Measurements from ENCODE around the gene OR2AE1.

The OR2AE1 gene

GRCh38 chr7:99837649-99838361 lies 39.0 kb downstream of the OR2AE1 start:
- Mint-ChIP-seq H3K9me3 (no peaks in the 10 kb centered on the region), H3K27ac (no peak overlapping the region), H3K4me3 (no peak overlapping the region), H3K4me1 (peaks cover 8% of the 10 kb centered on the region), H3K27me3 (peaks cover 10% of the 10 kb centered on the region), H3K36me3 (no peaks in the 10 kb centered on the region)
- peak; percentile 53 for ATAC-seq

- Mint-ChIP-seq H3K27me3 (peaks cover 11% of the 10 kb centered on the region), H3K36me3 (no peaks in the 10 kb centered on the region), H3K4me1 (peaks cover 8% of the 10 kb centered on the region), H3K9me3 (no peaks in the 10 kb centered on the region), H3K27ac (no peak overlapping the region), H3K4me3 (no peak overlapping the region)
- ATAC-seq, result no peak
Observed at GRCh38 chr7:99835189-99835588, 41.6 kb downstream of the OR2AE1 start.

- Mint-ChIP-seq H3K4me1 (peaks cover 8% of the 10 kb centered on the region), H3K27me3 (peaks cover 11% of the 10 kb centered on the region), H3K27ac (no peak overlapping the region), H3K36me3 (no peaks in the 10 kb centered on the region), H3K4me3 (no peak overlapping the region), H3K9me3 (no peaks in the 10 kb centered on the region)
- no peak for ATAC-seq
Observed at GRCh38 chr7:99834382-99834781, 42.5 kb downstream of the OR2AE1 start.

DNA sequence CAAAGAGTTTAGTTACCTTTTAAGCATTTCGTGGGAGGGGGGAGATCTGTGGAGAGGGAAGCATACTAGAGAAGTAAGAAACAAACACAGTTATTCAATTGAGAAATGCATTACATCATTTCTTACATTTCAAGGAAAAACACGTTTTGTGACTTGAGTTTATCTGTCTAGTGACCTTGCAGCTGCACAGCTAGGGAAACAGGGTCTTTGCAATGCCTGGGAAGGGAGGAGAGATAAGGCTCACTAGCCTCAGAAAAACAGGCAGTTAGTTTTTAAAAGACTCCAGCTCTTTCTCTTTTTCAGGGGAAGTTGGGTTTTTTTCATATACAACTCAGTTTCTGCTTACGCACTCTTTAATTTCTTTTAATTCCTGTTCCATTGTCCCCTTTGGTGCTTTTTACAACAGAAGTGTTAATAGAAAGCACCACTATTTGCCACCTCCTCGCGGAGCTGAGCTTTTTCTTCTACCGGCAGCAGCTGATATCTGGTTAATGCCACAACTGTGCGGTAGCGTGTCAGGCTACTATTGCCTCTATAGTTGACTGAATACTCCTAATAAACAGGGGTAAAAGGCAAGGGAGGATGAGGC lies 43.5 kb downstream of the OR2AE1 start:
- Mint-ChIP-seq H3K9me3 (no peaks in the 10 kb centered on the region), H3K36me3 (no peaks in the 10 kb centered on the region), H3K4me1 (peaks cover 8% of the 10 kb centered on the region), H3K27me3 (peaks cover 11% of the 10 kb centered on the region), H3K4me3 (no peak overlapping the region), H3K27ac (no peak overlapping the region)
- no peak for ATAC-seq

DNA sequence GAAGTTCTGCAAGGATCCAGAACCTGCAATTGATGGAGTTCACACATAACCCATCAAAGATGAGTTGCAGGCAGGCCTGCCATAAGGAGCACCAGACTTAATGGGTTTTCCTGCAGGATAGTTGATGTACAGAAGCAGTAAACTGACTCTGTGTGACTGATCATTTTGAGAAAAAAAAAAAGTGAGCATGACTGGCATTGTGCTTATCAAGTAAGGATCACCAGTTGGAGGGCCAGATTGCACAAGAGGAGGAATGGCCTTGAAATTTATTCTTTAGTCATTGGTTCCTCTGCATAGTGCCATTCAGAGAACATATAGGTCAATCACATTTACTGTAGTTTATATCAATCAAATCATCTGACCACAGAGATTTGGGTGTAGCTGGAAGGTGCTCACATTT lies 45.2 kb downstream of the OR2AE1 start:
- Mint-ChIP-seq H3K4me1 (no peaks in the 10 kb centered on the region), H3K27ac (no peak overlapping the region), H3K27me3 (peaks cover 11% of the 10 kb centered on the region), H3K36me3 (no peaks in the 10 kb centered on the region), H3K9me3 (no peaks in the 10 kb centered on the region), H3K4me3 (no peak overlapping the region)
- no peak for ATAC-seq

- Mint-ChIP-seq H3K4me3 (no peak overlapping the region), H3K27me3 (peaks cover 21% of the 10 kb centered on the region), H3K36me3 (no peaks in the 10 kb centered on the region), H3K4me1 (no peaks in the 10 kb centered on the region), H3K9me3 (no peaks in the 10 kb centered on the region), H3K27ac (no peak overlapping the region)
- ATAC-seq, result no peak
Observed at GRCh38 chr7:99829524-99830160, 47.2 kb downstream of the OR2AE1 start.

GRCh38 chr7:99828811-99829210 lies 48.0 kb downstream of the OR2AE1 start:
- Mint-ChIP-seq H3K4me1 (no peaks in the 10 kb centered on the region), H3K27ac (no peak overlapping the region), H3K9me3 (no peaks in the 10 kb centered on the region), H3K36me3 (no peaks in the 10 kb centered on the region), H3K4me3 (no peak overlapping the region), H3K27me3 (peaks cover 30% of the 10 kb centered on the region)
- no peak for ATAC-seq

DNA sequence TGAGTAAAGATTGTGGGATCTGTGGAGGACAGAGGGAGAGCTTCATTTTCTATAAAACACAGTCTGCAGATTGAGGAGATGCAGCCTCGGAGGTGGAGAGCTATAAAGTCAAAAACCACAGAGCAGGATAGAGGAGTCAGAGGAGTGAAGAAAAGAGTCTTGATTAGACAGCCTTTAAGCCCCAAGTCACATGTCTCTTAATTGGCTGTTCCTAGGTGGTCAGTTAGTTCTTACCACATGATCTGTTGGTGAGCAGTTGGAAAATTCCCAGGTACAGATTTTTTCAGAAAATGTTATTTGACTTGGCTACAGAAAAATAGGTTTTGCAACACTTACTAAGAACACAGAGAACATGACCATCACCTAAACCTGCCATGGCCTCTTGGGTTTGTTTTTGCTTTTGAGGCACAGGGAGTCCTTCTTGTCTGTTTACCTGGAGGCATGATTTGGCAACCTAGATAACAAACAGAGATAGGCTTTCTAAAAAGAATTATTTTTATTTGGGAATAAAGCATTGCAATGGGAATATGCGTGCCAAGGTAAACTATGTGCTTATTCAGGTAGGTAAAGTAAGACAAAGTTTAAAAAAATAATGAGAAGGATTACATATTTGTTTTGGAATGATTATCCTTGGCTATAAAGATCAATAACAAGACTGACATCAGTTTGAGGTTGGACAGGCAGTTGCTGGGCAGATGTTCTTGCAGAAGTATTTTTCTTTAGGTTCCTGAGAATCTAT lies 49.6 kb downstream of the OR2AE1 start:
- H3K27ac Mint-ChIP-seq, result no peak overlapping the region
- H3K36me3 Mint-ChIP-seq, result no peaks in the 10 kb centered on the region
- no peaks in the 10 kb centered on the region for H3K4me1 Mint-ChIP-seq
- H3K9me3 Mint-ChIP-seq, result no peaks in the 10 kb centered on the region
- peaks cover 31% of the 10 kb centered on the region for H3K27me3 Mint-ChIP-seq
- ATAC-seq, result no peak
- no peak overlapping the region for H3K4me3 Mint-ChIP-seq

All from stimulated activated memory B cell treated with anti-CD40 and anti-IgM and Interleukin-4, amounts not matched to agents 10 μg/mL and 1 μg/mL and 100 μg/mL, for 72 hours (primary cell).